HG02943 (cell line): Measurements from ENCODE around the gene KMT5B.

Source experiments
- ATAC-seq: cut with Tn5 transposase; IDR thresholded peaks from one replicate; pipeline ENCODE4 v1.9.1; 2021; ENCODE audit warnings: mild to moderate bottlenecking, low read depth, moderate library complexity; ENCODE audit not compliant: unreplicated experiment

The KMT5B gene

GRCh38 chr11:68216171-68216938 lies 3.3 kb upstream of the KMT5B start:
- no peak for ATAC-seq

GRCh38 chr11:68215524-68216170 lies 2.6 kb upstream of the KMT5B start:
- ATAC-seq = no peak

- no peak for ATAC-seq
These were observed 2.0 kb upstream of the KMT5B start for GRCh38 chr11:68215087-68215445.

GRCh38 chr11:68214173-68215086 lies 1.3 kb upstream of the KMT5B start:
- ATAC-seq = no peak

- no peak for ATAC-seq
These were observed 568 bp upstream of the KMT5B start for GRCh38 chr11:68213555-68214172.

- no peak for ATAC-seq
These were observed 518 bp downstream of the KMT5B start for GRCh38 chr11:68212421-68213134.

- no peak for ATAC-seq
These were observed 1.6 kb downstream of the KMT5B start for GRCh38 chr11:68211546-68211945.

- no peak for ATAC-seq
These were observed 6.9 kb downstream of the KMT5B start for GRCh38 chr11:68206211-68206610.

GRCh38 chr11:68204402-68204801 lies 8.7 kb downstream of the KMT5B start:
- no peak for ATAC-seq

GRCh38 chr11:68202165-68202564 lies 10.9 kb downstream of the KMT5B start:
- no peak for ATAC-seq

GRCh38 chr11:68201492-68201891 lies 11.6 kb downstream of the KMT5B start:
- ATAC-seq = no peak

- no peak for ATAC-seq
These were observed 12.5 kb downstream of the KMT5B start for GRCh38 chr11:68200639-68201038.

- no peak for ATAC-seq
These were observed 13.7 kb downstream of the KMT5B start for GRCh38 chr11:68199295-68199987.

GRCh38 chr11:68196219-68196618 lies 16.9 kb downstream of the KMT5B start:
- ATAC-seq = no peak

- no peak for ATAC-seq
These were observed 18.3 kb downstream of the KMT5B start for GRCh38 chr11:68194675-68195294.

- no peak for ATAC-seq
These were observed 20.1 kb downstream of the KMT5B start for GRCh38 chr11:68193018-68193417.

GRCh38 chr11:68191661-68192579 lies 21.2 kb downstream of the KMT5B start:
- ATAC-seq = no peak

- ATAC-seq = no peak
These were observed 23.2 kb downstream of the KMT5B start for GRCh38 chr11:68189888-68190287.
